AG04450 (cell line): ENCODE measurements around the gene MYO16. TPM values are rescaled to one million over a fixed set of nuclear protein-coding genes. Genes with fewer than 3 reads are reported as not detected.

ENCODE experiments used
- CTCF ChIA-PET: fragments of 300-600, 350-600 bp; formaldehyde crosslinking; extraction: SDS; loops from one replicate; lab custom pipeline; 2022; ENCODE audit warnings: antibody characterized with exemption, inconsistent platforms; lab: Charles Lee
- POLR2A ChIA-PET: fragments of 350-600 bp; formaldehyde crosslinking; extraction: SDS; loops from one replicate; lab custom pipeline; 2021; ENCODE audit warnings: antibody characterized with exemption, inconsistent platforms; lab: Yijun Ruan, JAX
- DNase-seq: peaks from one replicate; pipeline ENCODE4 v3.0.0-alpha.2; 2011; ENCODE audit warnings: low read depth, low spot score
- H3K27ac ChIP-seq: one replicate; pipeline ENCODE4 v1.5.1; 2012; ENCODE audit warnings: low read depth, low read length, control low read depth
- H3K27me3 ChIP-seq: one replicate; pipeline ENCODE4 v1.6.0; 2012; ENCODE audit warnings: low read length; ENCODE audit not compliant: control insufficient read depth, insufficient read depth
- H3K4me3 ChIP-seq: 2 replicates; pipeline ENCODE4 v1.5.1; 2011; ENCODE audit warnings: mild to moderate bottlenecking, low read depth, low read length, control low read depth
- H3K9me3 ChIP-seq: 2 replicates; pipeline ENCODE4 v1.5.1; 2012; ENCODE audit warnings: low read length; ENCODE audit not compliant: control insufficient read depth, insufficient read depth
- CTCF ChIP-seq: IDR thresholded peaks from 2 replicates; pipeline ENCODE4 v1.5.1; 2011; ENCODE audit warnings: low read depth, low read length, control low read depth, inconsistent platforms
- polyA plus RNA-seq: library from polyadenylated mRNA; depleted of rRNA; stranded (reverse); fragments of >200 nt; gene quantifications from 2 replicates; pipeline ENCODE4 v1.2.3, GENCODE V29; 2011

The MYO16 gene
- polyA plus RNA-seq, 1 experiment = 0.02 TPM

GRCh38 chr13:108920137-108920536 lies 290.7 kb downstream of the MYO16 start:
- Histone ChIP-seq H3K9me3 (peaks cover 3% of the 10 kb centered on the region; the same call in 1 of the 2 replicates), H3K27me3 (no peaks in the 10 kb centered on the region), H3K27ac (no peak overlapping the region), H3K4me3 (no peak overlapping the region)
- no peak for TF ChIP-seq CTCF
- ChIA-PET CTCF (no interaction called here), POLR2A (no interaction called here)
- DNase-seq = no peak

GRCh38 chr13:108921238-108921637 lies 291.8 kb downstream of the MYO16 start:
- CTCF ChIA-PET = no interaction called here
- TF ChIP-seq CTCF = no peak
- no peak overlapping the region for H3K4me3 ChIP-seq

GRCh38 chr13:108922108-108922507 lies 292.7 kb downstream of the MYO16 start:
- DNase-seq = no peak
- CTCF ChIA-PET = no interaction called here
- POLR2A ChIA-PET = no interaction called here
- H3K9me3 ChIP-seq = peaks cover 3% of the 10 kb centered on the region; the same call in 1 of the 2 replicates
- TF ChIP-seq CTCF = no peak
- H3K27ac ChIP-seq = no peak overlapping the region
- H3K4me3 ChIP-seq = no peak overlapping the region
- no peaks in the 10 kb centered on the region for H3K27me3 ChIP-seq

More at GRCh38 chr13:108921238-108921637, 291.8 kb downstream of the MYO16 start:
- no peaks in the 10 kb centered on the region for H3K27me3 ChIP-seq
- peaks cover 3% of the 10 kb centered on the region; the same call in 1 of the 2 replicates for H3K9me3 ChIP-seq
- H3K27ac ChIP-seq = no peak overlapping the region
- POLR2A ChIA-PET = no interaction called here
- DNase-seq = no peak

GRCh38 chr13:108923386-108924047 lies 294.1 kb downstream of the MYO16 start:
- no peak for DNase-seq
- ChIA-PET POLR2A (interaction anchor here (1.3 kb wide), 1 partner anchor 8 kb away, joined by 4 read pairs; no protein-coding TSS in a partner anchor), CTCF (no interaction called here)
- Histone ChIP-seq H3K4me3 (no peak overlapping the region), H3K27ac (no peak overlapping the region), H3K9me3 (peaks cover 3% of the 10 kb centered on the region; the same call in 1 of the 2 replicates), H3K27me3 (no peaks in the 10 kb centered on the region)
- TF ChIP-seq CTCF = no peak

- peak overlapping the region; percentile 63 for H3K27ac ChIP-seq
- ChIA-PET POLR2A (interaction anchor here (1.3 kb wide), 1 partner anchor 9 kb away, joined by 4 read pairs; no protein-coding TSS in a partner anchor), CTCF (interaction anchor here (1.1 kb wide), 1 partner anchor 9 kb away, joined by 6 read pairs; no protein-coding TSS in a partner anchor)
- H3K27me3 ChIP-seq = no peaks in the 10 kb centered on the region
- DNase-seq = peak; percentile 61
- no peak for TF ChIP-seq CTCF
- peaks cover 3% of the 10 kb centered on the region; the same call in 1 of the 2 replicates for H3K9me3 ChIP-seq
- H3K4me3 ChIP-seq = no peak overlapping the region
These were observed 294.7 kb downstream of the MYO16 start for GRCh38 chr13:108924134-108924533.
